ENCODE results near the gene EPB41L4B.
A peak's percentile ranks its signal among the peaks of the same experiment; 100 is the strongest.
"Not testable (repeated sequence)": the region's sequence is repeated elsewhere in the genome, so short reads cannot be mapped to it uniquely, and the experiment has no call there.

EPB41L4B gene

GRCh38 chr9:109241207-109241606 lies 79.7 kb downstream of the EPB41L4B start:
- no peak for DNase-seq

GRCh38 chr9:109239240-109239639 lies 81.6 kb downstream of the EPB41L4B start:
- no peak for DNase-seq

- DNase-seq, result no peak
These were observed 82.2 kb downstream of the EPB41L4B start for GRCh38 chr9:109238655-109239054.

- DNase-seq, result no peak
These were observed 82.7 kb downstream of the EPB41L4B start for GRCh38 chr9:109238125-109238524.

GRCh38 chr9:109232449-109233237 lies 88.2 kb downstream of the EPB41L4B start:
- DNase-seq, result peak in 1 of 2 experiments; percentile 15

GRCh38 chr9:109231593-109231992 lies 89.3 kb downstream of the EPB41L4B start:
- no peak for DNase-seq

GRCh38 chr9:109230277-109230676 lies 90.6 kb downstream of the EPB41L4B start:
- no peak for DNase-seq

GRCh38 chr9:109229682-109230081 lies 91.2 kb downstream of the EPB41L4B start:
- DNase-seq, result no peak

- no peak for DNase-seq
These were observed 92.7 kb downstream of the EPB41L4B start for GRCh38 chr9:109228093-109228642.

GRCh38 chr9:109225629-109226028 lies 95.2 kb downstream of the EPB41L4B start:
- no peak for DNase-seq

GRCh38 chr9:109224751-109225150 lies 96.1 kb downstream of the EPB41L4B start:
- no peak for DNase-seq

GRCh38 chr9:109218242-109218641 lies 102.6 kb downstream of the EPB41L4B start:
- not testable (repeated sequence) for DNase-seq

GRCh38 chr9:109214414-109214813 lies 106.4 kb downstream of the EPB41L4B start:
- no peak for DNase-seq

- peak; percentile 12 to 44 for DNase-seq
These were observed 107.4 kb downstream of the EPB41L4B start for GRCh38 chr9:109213285-109214121.

- no peak for DNase-seq
These were observed 108.1 kb downstream of the EPB41L4B start for GRCh38 chr9:109212768-109213167.

- DNase-seq, result no peak
These were observed 114.2 kb downstream of the EPB41L4B start for GRCh38 chr9:109206670-109207069.

GRCh38 chr9:109205526-109205925 lies 115.3 kb downstream of the EPB41L4B start:
- DNase-seq, result no peak

GRCh38 chr9:109203761-109204360 lies 117.0 kb downstream of the EPB41L4B start:
- DNase-seq, result no peak

GRCh38 chr9:109199676-109200075 lies 121.2 kb downstream of the EPB41L4B start:
- no peak for DNase-seq

GRCh38 chr9:109198736-109199382 lies 122.0 kb downstream of the EPB41L4B start:
- no peak for DNase-seq

GRCh38 chr9:109193974-109194556 lies 126.8 kb downstream of the EPB41L4B start:
- no peak for DNase-seq

GRCh38 chr9:109192732-109193361 lies 128.0 kb downstream of the EPB41L4B start:
- DNase-seq, result peak; percentile 25 to 45
